ENCODE measurements around the gene SSMEM1. TPM values are rescaled to one million over a fixed set of nuclear protein-coding genes. Genes with fewer than 3 reads are reported as not detected.
A peak's percentile ranks its signal among the peaks of the same experiment; 100 is the strongest.

SSMEM1 gene, protein sequence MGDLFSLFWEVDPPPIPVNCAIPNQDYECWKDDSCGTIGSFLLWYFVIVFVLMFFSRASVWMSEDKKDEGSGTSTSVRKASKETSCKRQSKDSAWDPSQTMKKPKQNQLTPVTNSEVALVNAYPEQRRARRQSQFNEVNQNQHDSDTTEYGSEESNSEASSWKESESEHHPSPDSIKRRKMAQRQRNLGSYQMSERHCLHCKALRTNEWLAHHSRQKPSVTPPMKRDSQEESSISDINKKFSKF
- total RNA-seq (under 1 TPM in 1 of 9 donors, not detected in 8; 0.06 TPM), polyA plus RNA-seq (under 1 TPM in 1 of 3 donors, not detected in 2; 0.13 TPM)
- long read RNA-seq, donor 1 = 0 reads
- long read RNA-seq, donor 2 = 0 reads
- long read RNA-seq, donor 3 = 0 reads
- long read RNA-seq, donor 4 = 0 reads
- long read RNA-seq, donor 5 = 0 reads
- long read RNA-seq, donor 6 = 0 reads
- long read RNA-seq, donor 7 = 0 reads
- long read RNA-seq, donor 8 = 0 reads
- long read RNA-seq, donor 9 = 0 reads
- long read RNA-seq, donor 10 = 0 reads

DNA sequence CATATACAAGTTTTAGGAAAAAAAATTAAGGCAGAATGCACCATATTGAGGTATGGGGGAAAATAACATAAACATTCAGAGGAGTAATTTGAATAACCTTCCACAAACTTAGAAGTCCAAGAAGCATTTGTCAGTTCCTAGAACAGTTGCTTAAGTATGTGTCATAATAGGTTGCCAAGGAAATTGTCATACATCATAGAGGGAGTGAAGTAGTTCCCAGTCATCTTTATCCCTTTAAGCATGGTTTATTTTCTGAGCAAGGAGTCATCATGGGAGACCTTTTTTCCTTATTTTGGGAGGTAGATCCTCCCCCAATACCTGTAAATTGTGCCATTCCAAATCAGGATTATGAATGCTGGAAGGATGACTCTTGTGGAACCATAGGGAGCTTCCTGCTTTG lies at the start of gene SSMEM1:
SSMEM1 (plus strand) TSS at position 219 of the 400 bp plus-strand sequence; CDS start at position 270, 51 bp downstream.
- no peaks in the 10 kb centered on the region for H3K36me3 ChIP-seq (replicated peaks in 1 of 2)
- no peak within 1 kb of the TSS for H3K4me3 ChIP-seq
- TF ChIP-seq, protein P1, sequence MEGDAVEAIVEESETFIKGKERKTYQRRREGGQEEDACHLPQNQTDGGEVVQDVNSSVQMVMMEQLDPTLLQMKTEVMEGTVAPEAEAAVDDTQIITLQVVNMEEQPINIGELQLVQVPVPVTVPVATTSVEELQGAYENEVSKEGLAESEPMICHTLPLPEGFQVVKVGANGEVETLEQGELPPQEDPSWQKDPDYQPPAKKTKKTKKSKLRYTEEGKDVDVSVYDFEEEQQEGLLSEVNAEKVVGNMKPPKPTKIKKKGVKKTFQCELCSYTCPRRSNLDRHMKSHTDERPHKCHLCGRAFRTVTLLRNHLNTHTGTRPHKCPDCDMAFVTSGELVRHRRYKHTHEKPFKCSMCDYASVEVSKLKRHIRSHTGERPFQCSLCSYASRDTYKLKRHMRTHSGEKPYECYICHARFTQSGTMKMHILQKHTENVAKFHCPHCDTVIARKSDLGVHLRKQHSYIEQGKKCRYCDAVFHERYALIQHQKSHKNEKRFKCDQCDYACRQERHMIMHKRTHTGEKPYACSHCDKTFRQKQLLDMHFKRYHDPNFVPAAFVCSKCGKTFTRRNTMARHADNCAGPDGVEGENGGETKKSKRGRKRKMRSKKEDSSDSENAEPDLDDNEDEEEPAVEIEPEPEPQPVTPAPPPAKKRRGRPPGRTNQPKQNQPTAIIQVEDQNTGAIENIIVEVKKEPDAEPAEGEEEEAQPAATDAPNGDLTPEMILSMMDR (IDR thresholded peaks at IDR 0.05) = no peak
- TF ChIP-seq POLR2A (IDR thresholded peaks at IDR 0.05) = no peak
- no peaks in the 10 kb centered on the region for H3K9me3 ChIP-seq (replicated peaks in 1 of 3)
- H3K27ac ChIP-seq = no peak within 1 kb of the TSS
- H3K4me1 ChIP-seq (replicated peaks in 1 of 2) = peaks cover 0 to 10% of the 10 kb centered on the region in 2 donors
- intact Hi-C loops (cut with DNase I) = no loop called here
- DNase-seq = no peak
- H3K27me3 ChIP-seq = no peaks in the 10 kb centered on the region

DNA sequence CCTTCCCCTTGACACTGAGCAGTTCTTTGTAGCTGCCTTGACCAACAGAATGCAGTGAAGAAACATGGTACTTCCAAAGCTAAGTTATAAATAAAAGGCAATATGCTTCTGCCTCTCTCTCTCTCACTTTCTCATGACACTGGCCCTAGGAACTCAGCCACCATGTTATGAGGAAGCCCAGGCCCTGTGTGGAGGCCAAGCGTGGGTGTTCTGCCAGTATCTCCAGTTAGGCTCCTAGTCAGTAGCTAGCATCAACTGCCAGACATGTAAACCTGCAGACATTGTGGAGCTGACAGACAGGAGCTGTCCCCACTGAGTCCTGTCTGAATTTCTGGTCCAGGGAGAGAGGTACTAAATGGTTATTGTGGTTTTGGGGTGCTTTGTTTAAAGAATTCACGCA lies 47.6 kb upstream of the SSMEM1 start:
- Histone ChIP-seq H3K27ac (no peak overlapping the region), H3K4me1 (replicated peaks in 1 of 2) (peaks cover under 1% of the 10 kb centered on the region in 2 donors), H3K9me3 (replicated peaks in 1 of 3) (no peaks in the 10 kb centered on the region), H3K4me3 (no peak overlapping the region), H3K27me3 (no peaks in the 10 kb centered on the region), H3K36me3 (replicated peaks in 1 of 2) (peaks cover 0 to 17% of the 10 kb centered on the region in 2 donors)
- 98 to 100% (median 100%) methylated on average over 2 of the region's 2 CpGs for WGBS, 4 donors
- intact Hi-C loops (cut with DNase I) = no loop called here
- peak in 1 of 7 donors; percentile 31 for DNase-seq
- no peak for TF ChIP-seq POLR2A (IDR thresholded peaks at IDR 0.05)
- TF ChIP-seq, protein P1 (IDR thresholded peaks at IDR 0.05) = no peak

DNA sequence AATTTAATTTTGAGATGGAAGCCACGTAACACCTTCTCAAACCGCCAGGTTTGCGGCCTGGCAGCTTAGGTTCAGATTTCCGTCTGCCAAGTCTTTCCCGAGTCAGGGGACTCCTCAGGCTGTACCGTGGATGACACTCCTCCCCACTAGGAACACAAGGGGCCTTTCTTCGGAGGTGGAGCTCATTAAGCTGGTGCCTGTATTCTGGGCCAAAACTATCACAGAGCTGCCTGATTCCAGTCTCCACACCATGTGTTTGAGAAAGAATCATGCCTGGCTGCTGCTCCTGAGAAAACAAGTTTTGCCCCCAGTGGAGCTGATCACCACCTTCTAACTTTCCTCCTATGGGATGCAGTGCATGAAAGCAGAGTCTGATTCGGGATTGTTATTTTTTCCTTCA lies 47.2 kb upstream of the SSMEM1 start:
- WGBS, 4 donors = 91 to 99% (median 92%) methylated on average over 8 of the region's 8 CpGs
- no peaks in the 10 kb centered on the region for H3K4me1 ChIP-seq (replicated peaks in 1 of 2)
- DNase-seq = peak in 1 of 7 donors; percentile 24
- TF ChIP-seq, protein P1 (IDR thresholded peaks at IDR 0.05) = no peak
- no peak for TF ChIP-seq POLR2A (IDR thresholded peaks at IDR 0.05)
- H3K27ac ChIP-seq = no peak overlapping the region
- intact Hi-C loops (cut with DNase I) = no loop called here
- no peaks in the 10 kb centered on the region for H3K9me3 ChIP-seq (replicated peaks in 1 of 3)
- peaks cover 0 to 17% of the 10 kb centered on the region in 2 donors for H3K36me3 ChIP-seq (replicated peaks in 1 of 2)
- no peak overlapping the region for H3K4me3 ChIP-seq
- no peaks in the 10 kb centered on the region for H3K27me3 ChIP-seq

DNA sequence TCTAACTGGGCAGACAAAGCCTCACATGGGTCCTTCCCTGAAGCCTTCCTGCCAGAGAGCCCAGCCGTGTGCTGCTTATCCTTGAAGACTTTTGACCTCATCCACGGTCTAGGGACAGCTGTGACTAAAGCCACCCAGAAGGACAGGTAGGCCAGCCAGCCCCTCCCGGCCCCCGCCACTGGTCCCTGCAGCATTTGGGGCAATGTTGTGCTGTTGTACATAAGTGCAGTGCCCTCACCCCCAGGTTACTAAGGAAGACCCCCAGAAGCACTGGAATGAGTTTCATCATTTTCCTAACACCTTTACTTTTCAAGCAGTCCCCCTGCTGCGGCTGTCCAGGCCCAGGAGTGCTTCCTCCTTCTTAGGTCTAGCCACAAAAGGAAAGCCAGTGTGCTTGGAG lies 45.5 kb upstream of the SSMEM1 start:
- no peaks in the 10 kb centered on the region for H3K4me1 ChIP-seq (replicated peaks in 1 of 2)
- intact Hi-C loops (cut with DNase I) = no loop called here
- H3K4me3 ChIP-seq = no peak overlapping the region
- WGBS, 4 donors = 84 to 100% (median 89%) methylated on average over 3 to 5 of the region's 5 CpGs
- peaks cover 0 to 4% (median 0%) of the 10 kb centered on the region in 3 donors for H3K9me3 ChIP-seq (replicated peaks in 1 of 3)
- peak in 1 of 7 donors; percentile 6 for DNase-seq
- H3K27ac ChIP-seq = no peak overlapping the region
- no peaks in the 10 kb centered on the region for H3K27me3 ChIP-seq
- TF ChIP-seq, protein P1 (IDR thresholded peaks at IDR 0.05) = no peak
- no peak for TF ChIP-seq POLR2A (IDR thresholded peaks at IDR 0.05)
- H3K36me3 ChIP-seq (replicated peaks in 1 of 2) = peaks cover 0 to 25% of the 10 kb centered on the region in 2 donors
